Activated CD8-positive, alpha-beta memory T cell treated with anti-CD3 and anti-CD28 coated beads, Interleukin-2, amount 10 ng/mL, durations not matched to agents 7 days and 5 days (primary cell): Measurements from ENCODE around the gene GOLGA3. TPM values are rescaled to one million over a fixed set of nuclear protein-coding genes. Genes with fewer than 3 reads are reported as not detected.
"Not testable (repeated sequence)": the region's sequence is repeated elsewhere in the genome, so short reads cannot be mapped to it uniquely, and the experiment has no call there.

Experiments used
- ATAC-seq: fragments of 150-1000 bp; cut with Tn5 transposase; one replicate; pipeline ENCODE4 v1.10.0; 2021; ENCODE audit warnings: moderate library complexity
- CTCF ChIA-PET: fragments of 350-600 bp; sonication (Branson Sonifier 250); formaldehyde crosslinking; loops from one replicate; lab custom pipeline; 2021; ENCODE audit warnings: antibody characterized with exemption; lab: Charles Lee
- DNase-seq: peaks from one replicate; pipeline ENCODE4 v3.0.0-alpha.2; 2020
- H3K27ac Mint-ChIP-seq: one replicate; pipeline ENCODE4 v1.8.0; 2021; ENCODE audit warnings: mild to moderate bottlenecking, mixed read lengths
- H3K27me3 Mint-ChIP-seq: one replicate; pipeline ENCODE4 v1.8.0; 2021; ENCODE audit warnings: mixed read lengths
- H3K36me3 Mint-ChIP-seq: one replicate; pipeline ENCODE4 v1.8.0; 2021; ENCODE audit warnings: mild to moderate bottlenecking, mixed read lengths
- H3K4me1 Mint-ChIP-seq: one replicate; pipeline ENCODE4 v1.8.0; 2021; ENCODE audit warnings: mixed read lengths
- H3K4me3 Mint-ChIP-seq: one replicate; pipeline ENCODE4 v1.8.0; 2021; ENCODE audit warnings: mild to moderate bottlenecking, moderate library complexity, mixed read lengths
- H3K9me3 Mint-ChIP-seq: one replicate; pipeline ENCODE4 v1.8.0; 2022; ENCODE audit warnings: low read depth, mixed read lengths
- total RNA-seq, 2 experiments: library from RNA; stranded (reverse); gene quantifications; one replicate each; pipeline ENCODE4 v1.2.3, GENCODE V29; 2021

GOLGA3 gene
- total RNA-seq, 2 experiments from 2014 or later = 60.0 to 60.4 TPM

GRCh38 chr12:132798836-132799235 is 29.8 kb downstream of the GOLGA3 start:
- H3K27me3 Mint-ChIP-seq = no peaks in the 10 kb centered on the region
- H3K27ac Mint-ChIP-seq = no peak overlapping the region
- H3K9me3 Mint-ChIP-seq = no peaks in the 10 kb centered on the region

GRCh38 chr12:132797820-132798570 is 30.7 kb downstream of the GOLGA3 start:
- H3K27me3 Mint-ChIP-seq = no peaks in the 10 kb centered on the region
- CTCF ChIA-PET = interaction anchor here (1.1 kb wide), 1 partner anchor 102 kb away, joined by 3 read pairs; no protein-coding TSS in a partner anchor
- ATAC-seq (no peak), DNase-seq (no peak)
- no peaks in the 10 kb centered on the region for H3K4me1 Mint-ChIP-seq
- H3K27ac Mint-ChIP-seq = no peak overlapping the region
- H3K9me3 Mint-ChIP-seq = no peaks in the 10 kb centered on the region
- H3K36me3 Mint-ChIP-seq = peaks cover 50% of the 10 kb centered on the region
- H3K4me3 Mint-ChIP-seq = no peak overlapping the region

More at GRCh38 chr12:132798836-132799235, 29.8 kb downstream of the GOLGA3 start:
- DNase-seq (no peak), ATAC-seq (no peak)
- H3K4me1 Mint-ChIP-seq = no peaks in the 10 kb centered on the region
- CTCF ChIA-PET = no interaction called here
- peaks cover 54% of the 10 kb centered on the region for H3K36me3 Mint-ChIP-seq
- no peak overlapping the region for H3K4me3 Mint-ChIP-seq

- Mint-ChIP-seq H3K4me1 (no peaks in the 10 kb centered on the region), H3K27ac (no peak overlapping the region), H3K27me3 (no peaks in the 10 kb centered on the region), H3K4me3 (no peak overlapping the region), H3K36me3 (peaks cover 46% of the 10 kb centered on the region), H3K9me3 (no peaks in the 10 kb centered on the region)
- CTCF ChIA-PET = no interaction called here
- DNase-seq (no peak), ATAC-seq (no peak)
These were observed 32.8 kb downstream of the GOLGA3 start for GRCh38 chr12:132795847-132796246.

- CTCF ChIA-PET, H3K27ac Mint-ChIP-seq, H3K4me1 Mint-ChIP-seq, H3K27me3 Mint-ChIP-seq, DNase-seq, H3K4me3 Mint-ChIP-seq, ATAC-seq, H3K9me3 Mint-ChIP-seq: not testable (repeated sequence)
- H3K36me3 Mint-ChIP-seq = peaks cover 62% of the 10 kb centered on the region
These were observed 36.7 kb downstream of the GOLGA3 start for GRCh38 chr12:132791940-132792339.

GRCh38 chr12:132789099-132789471 is 39.6 kb downstream of the GOLGA3 start:
- Mint-ChIP-seq H3K4me3 (no peak overlapping the region), H3K36me3 (peaks cover 60% of the 10 kb centered on the region), H3K27ac (no peak overlapping the region), H3K4me1 (no peaks in the 10 kb centered on the region), H3K9me3 (no peaks in the 10 kb centered on the region), H3K27me3 (no peaks in the 10 kb centered on the region)
- CTCF ChIA-PET = no interaction called here
- DNase-seq (no peak), ATAC-seq (no peak)

- H3K27ac Mint-ChIP-seq = no peak overlapping the region
- DNase-seq (no peak), ATAC-seq (no peak)
- H3K4me1 Mint-ChIP-seq = no peaks in the 10 kb centered on the region
- H3K27me3 Mint-ChIP-seq = no peaks in the 10 kb centered on the region
- H3K4me3 Mint-ChIP-seq = no peak overlapping the region
- H3K36me3 Mint-ChIP-seq = peaks cover 58% of the 10 kb centered on the region
- H3K9me3 Mint-ChIP-seq = no peaks in the 10 kb centered on the region
- CTCF ChIA-PET = no interaction called here
These were observed 40.1 kb downstream of the GOLGA3 start for GRCh38 chr12:132788375-132789098.

GRCh38 chr12:132787877-132788276 is 40.8 kb downstream of the GOLGA3 start:
- no peak for DNase-seq
- H3K36me3 Mint-ChIP-seq = peaks cover 60% of the 10 kb centered on the region
- CTCF ChIA-PET = no interaction called here
- H3K27ac Mint-ChIP-seq = no peak overlapping the region
- no peaks in the 10 kb centered on the region for H3K4me1 Mint-ChIP-seq
- no peak for ATAC-seq
- no peaks in the 10 kb centered on the region for H3K27me3 Mint-ChIP-seq
- H3K4me3 Mint-ChIP-seq = no peak overlapping the region
- no peaks in the 10 kb centered on the region for H3K9me3 Mint-ChIP-seq

- no peak overlapping the region for H3K4me3 Mint-ChIP-seq
- no peaks in the 10 kb centered on the region for H3K4me1 Mint-ChIP-seq
- no peak overlapping the region for H3K27ac Mint-ChIP-seq
- H3K36me3 Mint-ChIP-seq = peaks cover 63% of the 10 kb centered on the region
- no peak for DNase-seq
- H3K9me3 Mint-ChIP-seq = no peaks in the 10 kb centered on the region
- CTCF ChIA-PET = no interaction called here
- no peaks in the 10 kb centered on the region for H3K27me3 Mint-ChIP-seq
- no peak for ATAC-seq
These were observed 42.5 kb downstream of the GOLGA3 start for GRCh38 chr12:132786192-132786591.

- H3K27ac Mint-ChIP-seq = no peak overlapping the region
- H3K4me3 Mint-ChIP-seq = no peak overlapping the region
- H3K27me3 Mint-ChIP-seq = no peaks in the 10 kb centered on the region
- H3K36me3 Mint-ChIP-seq = peaks cover 64% of the 10 kb centered on the region
- DNase-seq = no peak
- CTCF ChIA-PET = no interaction called here
- ATAC-seq = no peak
- no peaks in the 10 kb centered on the region for H3K9me3 Mint-ChIP-seq
- H3K4me1 Mint-ChIP-seq = no peaks in the 10 kb centered on the region
These were observed 44.1 kb downstream of the GOLGA3 start for GRCh38 chr12:132784580-132784979.

GRCh38 chr12:132783917-132784531 is 44.6 kb downstream of the GOLGA3 start:
- Mint-ChIP-seq H3K27ac (no peak overlapping the region), H3K36me3 (peaks cover 60% of the 10 kb centered on the region), H3K4me1 (no peaks in the 10 kb centered on the region), H3K27me3 (no peaks in the 10 kb centered on the region), H3K4me3 (no peak overlapping the region), H3K9me3 (no peaks in the 10 kb centered on the region)
- CTCF ChIA-PET = no interaction called here
- DNase-seq (no peak), ATAC-seq (no peak)

GRCh38 chr12:132781938-132782337 is 46.7 kb downstream of the GOLGA3 start:
- Mint-ChIP-seq H3K27me3 (no peaks in the 10 kb centered on the region), H3K4me3 (no peak overlapping the region), H3K9me3 (no peaks in the 10 kb centered on the region), H3K4me1 (no peaks in the 10 kb centered on the region), H3K27ac (no peak overlapping the region), H3K36me3 (peaks cover 50% of the 10 kb centered on the region)
- ATAC-seq = no peak
- no peak for DNase-seq
- CTCF ChIA-PET = no interaction called here

GRCh38 chr12:132779781-132780353 is 48.8 kb downstream of the GOLGA3 start:
- CTCF ChIA-PET = no interaction called here
- Mint-ChIP-seq H3K4me3 (no peak overlapping the region), H3K9me3 (no peaks in the 10 kb centered on the region), H3K36me3 (peaks cover 50% of the 10 kb centered on the region), H3K27ac (no peak overlapping the region), H3K4me1 (no peaks in the 10 kb centered on the region), H3K27me3 (no peaks in the 10 kb centered on the region)
- ATAC-seq (no peak), DNase-seq (no peak)

GRCh38 chr12:132777614-132778013 is 51.1 kb downstream of the GOLGA3 start:
- Mint-ChIP-seq H3K27ac (no peak overlapping the region), H3K4me3 (no peak overlapping the region), H3K36me3 (peaks cover 45% of the 10 kb centered on the region), H3K27me3 (no peaks in the 10 kb centered on the region), H3K9me3 (no peaks in the 10 kb centered on the region), H3K4me1 (peaks cover 2% of the 10 kb centered on the region)
- no peak for DNase-seq
- CTCF ChIA-PET = interaction anchor here (3.2 kb wide), 1 partner anchor 10 kb away, joined by 13 read pairs; no protein-coding TSS in a partner anchor
- ATAC-seq = no peak
